HG03520 (cell line): ENCODE data around the gene EGFL7.

Source experiments
- ATAC-seq: cut with Tn5 transposase; IDR thresholded peaks from one replicate; pipeline ENCODE4 v1.9.1; 2021; ENCODE audit warnings: mild to moderate bottlenecking, moderate library complexity; ENCODE audit not compliant: unreplicated experiment

EGFL7 gene

DNA sequence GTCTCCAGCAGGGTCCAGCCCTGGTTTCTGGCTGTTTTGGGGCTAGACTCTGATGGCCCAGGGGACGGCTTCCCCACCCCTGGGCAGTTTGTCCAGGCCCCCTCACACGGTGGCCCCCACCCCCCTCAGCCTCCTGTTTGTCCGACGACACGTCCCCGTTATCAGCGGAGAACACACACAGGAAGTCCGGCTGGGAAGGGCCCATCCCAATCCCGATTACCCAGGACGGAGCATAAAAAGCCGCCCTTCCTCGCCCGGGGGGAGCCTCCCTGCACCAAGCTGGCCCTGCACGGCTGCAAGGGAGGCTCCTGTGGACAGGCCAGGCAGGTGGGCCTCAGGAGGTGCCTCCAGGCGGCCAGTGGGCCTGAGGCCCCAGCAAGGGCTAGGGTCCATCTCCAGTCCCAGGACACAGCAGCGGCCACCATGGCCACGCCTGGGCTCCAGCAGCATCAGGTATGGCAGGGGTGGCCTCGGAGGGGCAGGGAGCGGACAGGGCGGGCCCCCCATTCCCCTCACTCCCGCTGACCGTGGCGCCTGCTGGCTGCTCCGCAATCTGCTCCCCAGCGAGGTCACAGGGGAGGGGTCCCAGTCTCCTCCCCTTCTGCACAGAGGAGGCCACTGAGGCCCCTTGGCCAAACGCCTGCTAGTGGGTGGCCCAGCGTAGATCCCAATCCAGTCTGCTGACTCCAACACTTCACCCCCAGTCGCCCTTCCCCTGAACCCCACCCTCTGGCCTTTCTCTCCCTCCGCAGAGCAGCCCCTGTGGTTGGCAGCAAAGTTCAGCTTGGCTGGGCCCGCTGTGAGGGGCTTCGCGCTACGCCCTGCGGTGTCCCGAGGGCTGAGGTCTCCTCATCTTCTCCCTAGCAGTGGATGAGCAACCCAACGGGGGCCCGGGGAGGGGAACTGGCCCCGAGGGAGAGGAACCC lies at the start of gene EGFL7:
Gene EGFL7 (plus strand): TSS at position 261 of the 926 bp plus-strand sequence. CDS start 5,367 bp downstream, outside the sequence.
- ATAC-seq, result no peak

DNA sequence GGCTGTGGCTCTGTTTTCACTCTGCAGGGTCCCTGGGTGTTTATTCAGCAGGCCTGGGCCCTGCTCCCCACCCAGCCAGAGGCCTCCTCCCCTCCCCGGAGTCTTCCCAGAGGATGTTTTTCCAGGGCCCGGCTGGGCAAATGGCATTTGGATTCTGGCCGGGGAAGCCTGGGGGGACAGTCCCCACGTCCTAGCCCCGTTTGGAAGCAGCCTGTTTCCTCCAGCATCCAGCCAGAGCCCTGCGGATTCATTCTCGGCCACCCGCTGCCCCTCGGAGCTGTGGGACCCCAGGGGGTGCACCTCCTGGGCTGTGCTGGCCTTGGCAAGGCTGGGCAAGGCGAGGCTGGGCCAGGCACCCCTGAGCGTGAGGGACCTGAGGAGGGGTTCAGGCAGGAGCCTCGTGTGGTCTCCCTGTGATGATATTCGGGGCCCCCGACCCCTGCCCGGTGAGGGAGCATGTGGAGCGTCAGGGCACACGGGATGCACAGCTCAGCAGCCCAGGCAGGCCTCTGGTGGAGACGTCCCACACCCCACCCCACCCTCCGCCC lies 48.8 kb upstream of the EGFL7 start:
- no peak for ATAC-seq

DNA sequence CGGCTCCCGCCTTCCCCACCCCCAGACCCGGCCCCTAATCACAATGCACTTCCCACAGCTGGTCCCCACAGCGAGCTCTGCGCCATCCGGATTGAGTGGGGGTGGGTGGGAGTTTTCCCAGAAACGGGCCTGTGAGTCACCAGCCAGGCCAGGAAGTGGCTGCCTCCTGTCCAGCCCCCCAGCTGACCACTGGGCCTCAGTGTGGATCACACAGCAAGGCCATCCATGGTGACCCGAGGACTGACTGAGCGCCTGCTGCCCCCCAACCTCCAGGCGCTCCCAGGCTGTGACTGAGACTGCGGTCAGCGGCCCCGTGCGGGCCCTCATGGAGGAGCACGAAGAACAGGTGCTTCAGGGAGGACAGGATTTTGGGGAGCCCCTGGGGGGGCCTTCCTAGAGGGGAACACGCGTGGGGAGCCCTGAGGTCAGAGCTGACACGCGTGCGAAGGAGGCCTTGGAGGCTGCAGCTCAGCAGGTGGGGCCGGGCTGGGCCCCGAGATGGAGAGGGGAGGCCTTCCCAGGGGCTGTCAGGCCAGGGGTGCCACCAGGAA lies 48.3 kb upstream of the EGFL7 start:
- no peak for ATAC-seq

DNA sequence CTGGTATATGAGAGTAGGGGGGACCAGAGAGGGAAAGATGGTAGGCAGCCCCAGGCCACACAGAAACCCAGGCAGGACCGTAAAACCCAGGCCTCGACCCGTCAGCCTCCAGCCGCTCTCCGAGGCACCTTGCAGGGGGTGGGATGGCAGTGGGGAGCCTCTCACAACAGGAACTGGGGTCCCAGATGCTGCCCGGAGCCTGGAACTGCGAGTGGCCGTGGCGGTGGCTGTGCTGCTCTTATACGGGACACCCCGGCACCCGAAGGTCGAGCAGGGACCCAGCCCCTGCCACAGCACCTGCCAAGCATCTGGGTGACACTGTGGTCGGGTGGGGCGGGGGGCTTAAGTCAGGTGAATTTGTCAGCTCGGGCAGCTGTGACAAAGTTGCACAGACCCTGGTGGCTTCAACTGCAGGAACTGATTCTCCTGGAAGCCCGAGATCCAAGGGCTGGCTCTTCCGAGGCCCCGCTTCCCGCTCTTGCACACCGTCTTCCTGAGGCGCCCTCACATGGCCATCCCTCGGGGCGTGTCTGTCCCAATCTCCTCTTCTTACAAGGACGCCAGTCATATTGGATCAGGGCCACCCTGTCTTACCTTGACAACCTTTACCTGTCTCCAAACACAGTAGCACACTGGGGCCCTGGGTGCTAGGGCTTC lies 47.6 kb upstream of the EGFL7 start:
- ATAC-seq, result no peak

DNA sequence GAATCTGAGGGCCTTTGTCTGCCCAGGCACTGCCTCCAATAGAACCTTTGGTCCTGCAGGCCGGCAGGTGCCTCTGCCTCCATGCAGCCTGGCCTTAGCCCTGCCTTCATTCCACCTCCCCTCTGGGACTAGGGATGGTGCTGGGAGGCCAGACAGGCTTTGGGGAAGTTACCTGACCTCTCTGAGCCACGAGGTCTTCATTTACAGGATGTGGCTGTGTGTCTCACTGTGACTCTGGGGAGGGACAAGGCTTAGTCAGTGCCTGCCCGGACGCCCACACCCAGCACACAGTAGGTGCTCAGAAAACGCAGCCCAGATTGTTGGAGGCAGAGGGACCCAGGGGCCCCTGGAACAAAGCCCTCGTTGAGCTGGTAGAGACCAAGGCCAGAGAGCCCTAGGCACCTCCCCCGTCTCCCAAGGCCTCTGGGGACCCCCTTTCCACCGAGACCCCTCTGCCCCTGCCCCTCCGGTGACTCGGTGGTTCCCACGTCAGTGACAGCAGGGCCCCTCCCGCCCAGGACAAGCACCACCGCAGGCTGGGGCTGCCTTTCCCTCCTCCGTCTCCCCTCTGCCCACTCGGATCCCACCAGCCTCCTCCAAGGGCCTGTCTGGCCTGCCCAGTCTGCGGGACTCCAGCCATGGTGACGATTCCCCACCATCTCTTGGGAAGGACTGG lies 46.9 kb upstream of the EGFL7 start:
- ATAC-seq, result no peak

DNA sequence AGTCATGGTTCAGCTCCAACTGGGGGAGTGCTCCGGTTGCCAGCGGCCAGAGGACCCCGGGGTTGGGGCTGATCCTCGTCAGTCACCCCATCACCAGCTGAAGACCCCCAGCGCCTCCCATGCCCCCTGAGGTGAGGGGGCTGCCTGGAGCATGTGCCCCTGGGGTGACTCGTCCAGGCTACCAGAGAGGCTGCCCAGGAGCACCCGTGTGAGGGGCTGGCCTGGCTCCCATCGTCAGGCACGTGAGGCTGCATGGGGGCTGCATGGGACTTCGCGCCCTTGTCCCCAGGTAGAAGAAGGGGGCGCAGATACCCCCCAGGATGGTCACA lies 46.4 kb upstream of the EGFL7 start:
- ATAC-seq, result no peak

DNA sequence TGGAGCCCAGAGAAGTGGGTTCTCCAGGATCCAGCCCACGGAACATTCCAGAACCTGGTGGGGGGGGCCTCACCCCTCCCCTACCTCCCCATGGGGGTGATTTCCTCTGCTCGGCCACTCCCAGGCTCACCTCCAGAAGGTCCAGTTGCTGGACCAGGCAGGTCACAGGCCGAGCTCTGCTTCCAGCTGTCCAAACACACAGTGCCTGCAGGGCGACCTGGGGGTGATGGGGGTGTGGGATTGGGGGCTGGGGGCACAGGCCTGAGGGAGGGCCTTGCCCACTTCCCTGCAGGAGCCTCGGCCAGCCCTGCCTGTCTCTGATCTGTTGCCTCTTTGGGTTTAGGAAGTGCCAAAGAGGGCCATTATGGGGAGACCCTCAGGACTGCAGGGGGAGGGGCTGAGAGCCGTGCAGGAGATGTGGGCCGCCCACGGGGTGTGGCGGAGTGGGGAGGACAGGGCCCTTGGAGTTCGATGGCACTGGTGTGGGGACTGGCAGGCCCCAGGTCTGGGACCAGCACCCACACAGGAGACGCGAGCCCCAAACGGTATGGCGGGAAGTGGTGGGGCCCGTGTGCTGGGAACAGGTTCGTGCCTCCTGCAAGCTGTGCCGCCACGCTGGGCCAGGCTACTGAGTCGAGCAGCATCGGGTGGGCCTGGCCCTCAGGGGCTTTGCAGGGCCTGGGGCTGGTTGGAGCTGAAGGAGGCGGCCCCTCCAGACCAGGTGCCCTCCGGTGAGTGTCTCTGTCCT lies 45.6 kb upstream of the EGFL7 start:
- ATAC-seq, result no peak

DNA sequence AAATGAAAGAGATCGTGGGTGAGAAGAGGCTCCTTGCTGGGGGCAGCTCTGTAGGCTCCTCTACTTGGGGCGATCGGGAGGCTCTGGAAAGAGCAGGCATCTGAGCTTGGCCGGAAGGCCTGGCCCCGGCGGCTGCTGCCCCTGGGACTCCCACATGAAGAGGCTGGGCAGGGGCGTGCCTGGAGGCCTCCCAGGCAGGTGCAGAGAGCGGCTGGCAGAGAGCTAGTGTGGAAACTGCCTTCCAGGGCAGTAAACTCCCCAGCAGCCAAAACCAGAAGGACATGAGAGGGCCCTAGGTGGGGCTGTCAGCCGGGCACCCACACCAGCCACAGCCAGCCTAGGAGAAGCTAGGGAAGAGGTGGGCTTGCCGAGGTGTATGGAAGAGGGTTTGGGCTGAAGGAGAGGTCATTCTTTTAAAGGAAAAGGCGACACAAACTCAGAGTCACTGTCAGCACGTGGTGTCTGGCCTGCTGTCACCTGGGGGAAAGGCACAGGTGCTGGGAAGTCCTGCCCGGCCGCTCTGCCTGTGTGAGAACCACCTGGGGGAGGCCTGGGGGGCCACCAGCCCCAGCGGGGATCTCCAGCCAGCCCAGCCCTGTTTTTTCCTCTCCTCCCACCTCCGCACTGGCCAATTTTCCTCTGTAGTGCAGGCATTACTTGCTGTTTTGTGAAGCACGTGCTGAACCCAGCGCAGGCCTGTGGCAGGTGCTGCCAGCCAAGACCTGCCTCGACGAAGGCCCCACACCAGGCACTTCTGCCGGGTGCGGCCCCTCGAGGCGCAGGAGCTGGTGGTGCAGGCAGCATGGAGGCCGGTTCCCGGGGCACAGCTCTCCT lies 44.8 kb upstream of the EGFL7 start:
- ATAC-seq, result no peak

DNA sequence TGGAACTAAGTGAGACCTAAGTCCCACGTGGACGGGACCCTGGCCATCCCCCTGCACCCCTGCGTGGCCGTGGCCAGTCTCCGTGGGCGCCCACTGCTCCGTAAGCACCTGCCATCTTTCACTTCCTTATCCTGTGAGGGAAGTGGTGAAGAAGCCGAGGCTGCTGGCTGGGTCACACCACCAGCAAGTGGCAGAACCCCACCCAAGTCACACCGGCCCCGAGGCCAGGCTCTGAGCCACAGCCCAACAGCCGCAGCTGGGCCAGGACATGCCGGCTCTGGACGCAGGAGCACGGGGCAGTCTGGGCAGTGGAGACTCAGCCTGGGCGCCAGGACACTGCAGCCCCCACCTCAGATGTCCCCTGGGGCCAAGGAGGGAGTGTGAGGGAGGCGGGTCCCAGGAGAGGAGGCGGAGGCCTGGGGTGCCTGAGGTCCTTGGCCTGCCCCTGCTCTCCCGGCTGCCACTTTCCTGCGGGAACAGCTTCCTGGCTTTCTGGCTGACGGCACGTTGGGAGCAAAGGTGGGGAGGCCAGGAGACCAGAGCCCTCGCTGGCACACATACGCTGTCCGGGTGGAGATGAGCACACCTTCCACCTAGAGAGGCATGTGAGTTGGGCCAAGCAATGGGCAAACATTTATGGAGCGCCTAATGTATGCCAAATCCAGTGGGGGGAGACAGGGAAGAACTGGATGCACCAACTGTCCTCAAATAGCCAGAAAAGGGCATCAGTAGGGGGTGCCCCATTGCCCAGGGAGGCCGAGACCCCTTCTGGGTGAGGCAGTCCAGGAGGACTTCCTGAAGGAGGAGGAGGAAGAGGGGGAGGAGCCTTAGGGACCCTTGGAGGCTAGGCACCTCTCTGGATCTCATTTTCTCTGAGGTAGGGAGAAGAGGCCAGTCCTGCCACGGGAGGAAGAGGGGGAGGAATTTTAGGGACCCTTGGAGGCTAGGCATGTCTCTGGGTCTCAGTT lies 43.9 kb upstream of the EGFL7 start:
- ATAC-seq, result no peak

DNA sequence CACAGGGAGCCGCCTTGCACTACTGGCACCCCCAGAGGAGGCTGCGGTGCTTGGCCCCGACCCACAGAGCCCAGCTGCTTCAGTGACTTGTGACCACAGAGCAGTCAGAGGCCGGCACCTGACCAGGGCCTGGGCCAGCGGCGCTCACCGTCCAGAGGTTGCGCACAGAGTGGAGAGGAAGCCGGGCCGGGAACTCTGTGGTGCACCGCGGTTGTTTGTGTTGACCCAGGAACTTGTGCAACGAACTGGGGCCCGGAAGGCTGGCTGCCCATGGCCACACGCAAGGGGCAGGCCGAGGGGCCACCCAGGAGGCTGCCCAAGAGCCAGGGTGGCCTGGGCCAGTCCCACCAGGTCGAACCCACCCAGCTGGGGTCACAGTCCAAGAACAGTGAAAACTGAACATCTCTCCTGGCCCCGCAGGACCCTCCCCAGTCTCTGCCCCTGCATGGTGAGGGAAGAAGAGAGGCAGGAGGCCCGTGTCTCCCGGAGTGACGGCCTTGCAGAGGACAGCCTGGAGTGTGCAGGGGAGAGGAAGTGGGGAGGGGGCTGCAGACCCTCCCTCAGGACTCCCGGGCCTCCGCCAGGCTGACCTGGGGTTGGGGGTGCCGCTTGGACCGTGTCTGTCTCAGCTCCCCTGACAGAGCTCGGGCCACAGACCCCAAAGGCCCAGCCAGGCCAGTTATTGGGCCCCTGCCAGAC lies 42.8 kb upstream of the EGFL7 start:
- ATAC-seq, result no peak

DNA sequence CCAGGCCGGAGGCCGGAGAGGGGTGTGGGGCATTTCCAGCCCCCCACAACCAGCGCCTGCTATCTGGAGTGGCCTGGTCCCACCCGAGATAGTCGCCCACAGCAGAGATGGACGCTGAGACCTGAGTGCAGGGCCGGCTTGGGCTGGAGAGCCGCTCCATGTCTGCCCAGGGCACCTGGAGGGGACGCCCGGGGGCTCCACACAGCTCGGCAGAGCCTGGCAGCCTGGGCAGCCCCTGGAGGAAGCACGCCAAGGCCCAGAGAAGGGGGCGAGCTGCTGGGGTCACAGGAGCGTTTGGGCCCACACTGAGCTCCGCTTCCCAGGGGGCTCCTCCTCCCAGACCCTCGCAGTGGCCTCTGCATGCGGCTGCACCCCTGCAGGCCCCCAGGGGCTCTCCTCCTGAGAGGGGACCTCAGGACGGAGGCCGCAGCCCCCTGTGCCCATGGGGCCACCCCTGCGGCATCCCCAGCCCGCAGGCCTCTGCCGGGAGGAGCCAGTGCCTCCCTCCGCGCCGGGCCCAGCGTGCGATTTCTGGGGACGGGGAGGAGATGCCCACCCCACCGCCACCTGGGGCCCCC lies 42.2 kb upstream of the EGFL7 start:
- ATAC-seq, result no peak

DNA sequence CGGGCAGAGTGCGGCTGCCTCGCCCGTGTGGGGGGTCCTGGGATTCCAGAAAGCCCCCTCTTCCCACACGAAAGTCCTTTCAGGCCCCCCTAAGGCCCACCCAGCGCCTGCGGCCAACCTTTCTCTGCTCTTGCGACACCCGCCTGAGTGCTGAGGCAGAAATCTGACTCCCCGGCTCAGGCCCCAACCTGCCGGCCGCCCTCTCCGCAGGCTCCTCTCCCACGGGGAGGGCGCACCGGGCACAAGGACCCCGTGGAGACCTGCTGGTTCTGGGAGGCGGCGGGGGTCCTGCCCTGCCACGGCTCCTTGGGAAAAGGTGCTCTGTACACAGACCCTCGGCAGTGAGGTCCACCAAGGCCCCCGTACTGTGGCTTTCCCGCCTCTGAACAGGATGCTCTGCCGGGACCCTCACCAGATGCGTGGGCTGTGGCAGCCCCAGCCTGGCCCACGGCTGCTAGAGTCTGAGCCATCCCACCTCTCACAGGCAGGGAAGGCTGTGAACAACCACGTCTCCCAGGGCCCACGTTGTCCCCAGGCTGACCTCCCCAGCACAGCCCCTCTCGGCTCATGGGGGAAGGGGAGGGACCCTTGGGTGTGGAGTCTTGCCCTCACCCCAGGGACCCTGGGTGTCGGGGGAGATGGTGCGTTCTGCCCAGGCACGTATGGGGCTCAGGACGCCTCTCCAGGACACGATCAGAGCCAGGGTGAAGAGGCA lies 41.5 kb upstream of the EGFL7 start:
- no peak for ATAC-seq

DNA sequence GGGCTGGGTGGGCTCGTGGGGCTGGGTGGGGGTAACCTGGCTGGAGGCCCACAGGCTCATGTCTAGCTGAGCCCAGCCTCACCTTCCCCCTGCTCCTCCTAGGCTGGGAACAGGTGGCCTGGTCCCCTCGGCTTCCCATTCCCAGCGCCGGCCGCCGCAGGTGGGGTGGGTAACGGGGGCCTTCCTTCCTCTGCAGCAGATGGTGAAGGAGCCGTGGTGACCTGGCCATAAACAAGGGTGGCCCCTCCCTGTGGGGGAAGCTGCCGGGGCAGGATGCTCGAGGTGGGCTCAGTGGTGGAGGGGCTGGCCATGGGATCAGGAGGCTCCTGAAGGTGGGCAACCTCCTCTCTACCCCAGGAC lies 41.0 kb upstream of the EGFL7 start:
- ATAC-seq, result no peak

DNA sequence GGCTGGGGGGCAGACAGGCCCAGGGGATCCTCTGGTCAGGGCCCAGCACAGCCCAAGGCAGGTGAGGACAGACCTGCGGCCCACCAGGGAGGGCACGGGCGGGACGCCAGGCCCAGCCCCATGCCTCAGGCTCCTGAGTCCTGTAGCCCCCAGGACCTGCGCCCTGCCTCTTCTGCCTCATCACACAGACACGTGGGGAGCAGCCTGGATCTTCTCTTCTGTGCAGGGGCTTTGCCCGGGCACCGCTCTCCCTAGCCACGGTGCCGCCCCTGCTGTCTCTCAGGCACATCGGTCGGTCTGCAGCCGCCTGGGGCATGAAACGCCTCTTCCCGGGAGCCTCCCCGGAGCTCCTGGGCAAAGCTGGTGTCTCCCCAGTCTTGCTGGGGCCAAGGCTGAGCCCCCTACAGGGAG lies 40.2 kb upstream of the EGFL7 start:
- no peak for ATAC-seq

DNA sequence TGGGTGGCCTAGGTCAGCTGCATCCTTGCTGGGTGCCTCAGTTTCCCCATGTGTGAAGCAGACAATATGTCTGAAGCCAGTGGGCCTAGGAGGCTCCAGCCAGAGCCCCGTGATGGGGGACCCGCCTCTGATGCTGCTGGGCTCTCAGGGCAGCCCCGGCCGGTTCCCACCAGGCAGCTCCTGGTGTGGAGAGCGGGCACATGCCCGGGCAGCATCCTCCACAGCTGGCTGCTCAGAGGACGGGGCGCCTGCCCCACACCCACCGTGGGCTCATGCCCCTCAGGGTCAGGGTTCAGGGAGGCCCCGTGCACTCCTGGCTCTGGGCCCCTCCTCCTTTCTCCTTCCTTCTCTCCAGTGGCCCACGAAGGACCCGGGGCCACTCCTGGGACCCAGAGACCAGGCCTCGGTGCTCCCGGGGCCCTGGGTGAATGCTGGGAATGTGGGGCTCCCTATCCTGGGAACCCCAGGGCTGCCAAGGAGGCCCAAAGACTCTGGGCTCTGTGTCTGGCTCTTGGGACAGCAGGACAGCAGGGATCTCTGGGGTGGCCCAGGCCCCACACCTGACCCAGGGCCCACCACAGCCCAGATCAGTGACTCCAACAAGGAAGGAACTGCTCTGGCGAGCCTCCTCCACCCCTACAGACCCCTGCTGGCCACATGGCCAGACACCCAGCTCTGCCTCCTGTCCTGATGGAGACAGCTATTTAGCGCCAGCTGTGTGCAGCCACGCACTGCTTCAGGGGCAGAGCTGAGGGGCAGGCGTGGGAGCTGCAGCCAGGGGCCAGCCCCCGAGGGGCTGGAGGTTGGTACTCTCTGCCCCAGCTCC lies 39.5 kb upstream of the EGFL7 start:
- ATAC-seq, result no peak

DNA sequence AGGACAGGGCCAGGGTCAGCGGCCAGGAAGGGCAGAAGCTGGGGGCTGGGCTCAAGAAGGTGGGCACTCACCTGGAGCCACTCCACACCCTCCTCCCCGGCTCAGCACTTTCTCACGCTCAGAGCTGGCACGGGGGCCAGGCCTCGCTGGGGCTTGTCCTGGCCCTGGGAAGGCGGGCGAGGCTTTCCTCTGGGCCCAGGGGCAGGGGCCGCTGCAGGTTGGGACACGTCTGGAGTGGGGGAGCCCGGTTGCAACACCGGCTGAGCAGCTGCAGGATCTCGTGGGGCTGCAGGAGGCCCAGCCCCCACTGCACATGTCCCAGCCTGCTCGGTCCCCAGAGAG lies 38.9 kb upstream of the EGFL7 start:
- ATAC-seq, result no peak
